ENCODE data around the gene PHF14. TPM values are rescaled to one million over a fixed set of nuclear protein-coding genes. Genes with fewer than 3 reads are reported as not detected.

Gene PHF14
- total and polyA plus RNA-seq, 8 donors: 10.8 to 23.5 (median 15.3) TPM

- H3K4me3 ChIP-seq: no peak overlapping the region
- no peaks in the 10 kb centered on the region for H3K27me3 ChIP-seq
- no peak for ATAC-seq
- H3K27ac ChIP-seq: no peak overlapping the region
- no peak for TF ChIP-seq CTCF (IDR thresholded peaks at IDR 0.05)
- peaks cover 8 to 14% (median 8%) of the 10 kb centered on the region in 3 donors for H3K4me1 ChIP-seq
- H3K36me3 ChIP-seq: peaks cover 0 to 22% (median 4%) of the 10 kb centered on the region in 3 donors
- intact Hi-C loops (cut with DNase I): no loop called here
- DNase-seq: no peak
- FAIRE-seq: peak; percentile 86
- H3K9me3 ChIP-seq: no peaks in the 10 kb centered on the region
Measured at GRCh38 chr7:10934292-10934691, 39.4 kb upstream of the PHF14 start.

DNA sequence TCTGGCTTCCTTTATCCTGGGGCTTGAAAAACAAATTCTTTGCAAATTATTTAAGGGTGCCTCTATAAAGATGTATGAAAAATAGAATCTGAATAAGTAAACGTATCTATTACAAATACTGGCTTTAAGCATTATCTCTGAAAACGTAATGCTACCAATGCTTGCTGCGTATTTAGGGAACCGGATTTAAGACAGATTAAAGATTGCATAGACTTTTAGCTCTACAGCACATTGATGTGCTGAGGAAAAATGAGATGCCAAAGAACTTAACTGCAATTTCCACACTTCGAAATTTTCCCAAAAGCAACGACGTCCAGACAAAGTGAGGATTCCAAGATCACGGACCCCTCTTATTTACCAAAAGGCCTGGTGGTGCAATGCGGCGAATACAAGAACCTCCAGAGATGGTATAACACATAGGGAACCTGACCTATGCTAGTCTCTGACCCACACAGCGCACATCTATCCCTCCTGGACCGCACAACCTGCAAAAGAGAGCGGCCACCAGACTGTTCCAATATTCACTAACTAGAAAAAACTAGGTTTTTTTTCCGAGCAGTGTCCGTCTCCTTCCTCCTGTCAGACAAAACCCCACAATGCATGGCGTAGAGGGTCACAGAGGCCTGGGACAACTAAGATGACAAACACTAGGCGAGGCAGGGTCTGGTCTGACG, 34.3 kb upstream of the PHF14 start:
- Histone ChIP-seq H3K27ac (peak overlapping the region; percentile 93 to 98 (median 96)), H3K4me1 (peaks cover 8 to 14% (median 8%) of the 10 kb centered on the region in 3 donors), H3K27me3 (no peaks in the 10 kb centered on the region), H3K36me3 (peaks cover 0 to 4% (median 0%) of the 10 kb centered on the region in 3 donors), H3K4me3 (peak overlapping the region; percentile 53 to 86 (median 73)), H3K9me3 (no peaks in the 10 kb centered on the region)
- ATAC-seq (peak; percentile 5 to 24 (median 10)), DNase-seq (no peak), FAIRE-seq (no peak)
- intact Hi-C loops (cut with DNase I): no loop called here
- no peak for TF ChIP-seq CTCF (IDR thresholded peaks at IDR 0.05)
- WGBS, 2 donors: 1 to 2% methylated on average over 18 of the region's 18 CpGs

- FAIRE-seq (no peak), ATAC-seq (peak; percentile 96 to 99 (median 98)), DNase-seq (peak; percentile 89 to 93 (median 91))
- H3K27me3 ChIP-seq: no peaks in the 10 kb centered on the region
- TF ChIP-seq CTCF (IDR thresholded peaks at IDR 0.05): no peak
- WGBS, 2 donors: 0% methylated on average over 53 to 61 of the region's 61 CpGs
- H3K36me3 ChIP-seq: peaks cover 0 to 4% (median 0%) of the 10 kb centered on the region in 3 donors
- peaks cover 8 to 14% (median 8%) of the 10 kb centered on the region in 3 donors for H3K4me1 ChIP-seq
- H3K27ac ChIP-seq: peak overlapping the region; percentile 93 to 98 (median 96)
- H3K4me3 ChIP-seq: peak overlapping the region; percentile 53 to 86 (median 73)
- intact Hi-C loops (cut with DNase I): no loop called here
- H3K9me3 ChIP-seq: no peaks in the 10 kb centered on the region
Measured at GRCh38 chr7:10939911-10940703, 33.6 kb upstream of the PHF14 start.

DNA sequence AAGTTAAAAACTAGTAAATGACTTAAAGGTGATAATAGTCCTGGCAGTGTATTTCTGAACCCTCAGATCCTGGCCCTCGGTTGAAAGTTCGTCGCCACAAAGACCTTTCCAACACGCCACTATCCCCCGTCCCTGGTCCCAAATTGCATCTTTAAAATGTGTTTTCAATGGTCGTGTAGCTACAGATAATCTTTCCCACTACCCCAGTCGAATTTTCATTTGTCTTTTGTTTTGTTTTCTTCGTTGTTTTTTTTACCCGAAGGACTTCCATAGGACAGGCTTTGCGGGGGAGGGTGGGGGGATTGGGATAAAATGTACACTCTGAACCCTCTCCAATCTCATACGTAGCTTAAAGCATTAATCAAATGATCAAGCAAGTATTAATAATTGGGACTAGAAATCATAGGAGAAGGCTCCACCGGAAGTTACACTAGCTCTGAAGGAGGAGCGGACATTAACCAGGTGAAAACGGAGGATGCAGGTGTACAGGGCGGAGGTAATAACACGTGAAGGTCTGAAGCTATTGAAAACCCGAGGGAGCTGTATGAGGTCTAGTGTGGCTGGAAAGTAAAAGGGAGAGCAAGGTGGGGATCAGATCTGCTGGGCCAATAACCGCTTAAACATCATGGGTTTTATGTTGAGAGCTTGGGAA, 32.8 kb upstream of the PHF14 start:
- Histone ChIP-seq H3K9me3 (no peaks in the 10 kb centered on the region), H3K36me3 (peaks cover 0 to 2% (median 0%) of the 10 kb centered on the region in 3 donors), H3K4me1 (peaks cover 8 to 14% (median 8%) of the 10 kb centered on the region in 3 donors), H3K27ac (peak overlapping the region; percentile 93 to 98 (median 96)), H3K4me3 (peak overlapping the region; percentile 53 to 86 (median 73)), H3K27me3 (no peaks in the 10 kb centered on the region)
- peak in 2 of 6 donors; percentile 11 to 20 for DNase-seq
- WGBS, 2 donors: 10 to 13% methylated on average over 18 of the region's 18 CpGs
- FAIRE-seq: no peak
- peak; percentile 26 to 40 (median 26) for ATAC-seq
- no peak for TF ChIP-seq CTCF (IDR thresholded peaks at IDR 0.05)
- intact Hi-C loops (cut with DNase I): no loop called here

All from pancreas (tissue), 10 donors.